Prostate gland (tissue), 2 donors: ENCODE results near the gene AACS. TPM values are rescaled to one million over a fixed set of nuclear protein-coding genes. Genes with fewer than 3 reads are reported as not detected.

Experiments used
- DNase-seq: peaks from one replicate; pipeline ENCODE4 v3.0.0-alpha.2; 2019; ENCODE audit warnings: low spot score
- H3K27ac ChIP-seq, 2 donors: fragments of 200-600 bp; sonication (generic); 2 replicates each; pipeline ENCODE4 v1.5.1; 2017 to 2019
- H3K27me3 ChIP-seq: fragments of 200-600 bp; sonication (generic); replicated peaks from 2 replicates; pipeline ENCODE4 v1.5.1; 2019; ENCODE audit not compliant: insufficient read depth
- H3K36me3 ChIP-seq, 2 donors: fragments of 200-600 bp; sonication (generic); 1 replicate in 1 of 2; 2 replicates in 1 of 2; pipeline versions ENCODE4 v1.5.1 to v1.8.1; 2017 to 2019
- H3K4me1 ChIP-seq: fragments of 200-600 bp; sonication (generic); replicated peaks from 2 replicates; pipeline ENCODE4 v1.5.1; 2019
- H3K4me3 ChIP-seq, 2 donors: fragments of 200-600 bp; sonication (generic); 2 replicates each; pipeline ENCODE4 v1.5.1; 2017 to 2019
- H3K9me3 ChIP-seq: fragments of 200-600 bp; sonication (generic); 2 replicates; pipeline ENCODE4 v1.5.1; 2017
- POLR2A ChIP-seq: fragments of 450-650 bp; IDR thresholded peaks from one replicate; pipeline ENCODE4 v1.6.1; 2016; ENCODE audit warnings: antibody characterized with exemption, mild to moderate bottlenecking
- POLR2AphosphoS5 ChIP-seq: sonication (generic); formaldehyde crosslinking; IDR thresholded peaks from one replicate; pipeline ENCODE4 v1.6.1; 2017; ENCODE audit warnings: antibody characterized with exemption
- WGBS: methylation state at CpG from one replicate; pipeline ENCODE4 v1.1.5; 2018; 5-methylcytosine and 5-hydroxymethylcytosine counted together
- intact Hi-C: fragments of 100-400 bp; cut with DNase I; formaldehyde crosslinking; loops from one replicate; pipeline ENCODE4 v1.14.2; 2022
- total RNA-seq, 2 donors: library from RNA; depleted of rRNA; stranded (reverse); fragments of >200 nt; gene quantifications; one replicate each; pipeline ENCODE4 v1.1.0, GENCODE V29; 2016
- TF ChIP-seq, protein P1 (sequence below), 4 experiments: fragments of 200-600 bp in 2 of 4; fragments of 450-650 bp in 2 of 4; sonication (generic) in 2 of 4; IDR thresholded peaks; 1 replicate in 3 of 4; 2 replicates in 1 of 4; pipeline ENCODE4 v1.5.1; 2016 to 2019; ENCODE audit warnings: antibody characterized with exemption in 4 of 4, mild to moderate bottlenecking in 2 of 4, moderate library complexity in 2 of 4

The AACS gene
- total RNA-seq, 2 donors from 2014 or later, result 20.4 to 21.0 TPM

GRCh38 chr12:125185311-125185739 lies 120.1 kb downstream of the AACS start:
- DNase-seq, result no peak
- intact Hi-C loops, result no loop called here
- Histone ChIP-seq H3K4me3 (no peak overlapping the region), H3K9me3 (no peaks in the 10 kb centered on the region), H3K36me3 (no peaks in the 10 kb centered on the region), H3K4me1 (peaks cover 8% of the 10 kb centered on the region), H3K27ac (no peak overlapping the region), H3K27me3 (peaks cover 17% of the 10 kb centered on the region)
- 25% methylated on average over 21 of the region's 21 CpGs for WGBS
- TF ChIP-seq POLR2AphosphoS5, result no peak

DNA sequence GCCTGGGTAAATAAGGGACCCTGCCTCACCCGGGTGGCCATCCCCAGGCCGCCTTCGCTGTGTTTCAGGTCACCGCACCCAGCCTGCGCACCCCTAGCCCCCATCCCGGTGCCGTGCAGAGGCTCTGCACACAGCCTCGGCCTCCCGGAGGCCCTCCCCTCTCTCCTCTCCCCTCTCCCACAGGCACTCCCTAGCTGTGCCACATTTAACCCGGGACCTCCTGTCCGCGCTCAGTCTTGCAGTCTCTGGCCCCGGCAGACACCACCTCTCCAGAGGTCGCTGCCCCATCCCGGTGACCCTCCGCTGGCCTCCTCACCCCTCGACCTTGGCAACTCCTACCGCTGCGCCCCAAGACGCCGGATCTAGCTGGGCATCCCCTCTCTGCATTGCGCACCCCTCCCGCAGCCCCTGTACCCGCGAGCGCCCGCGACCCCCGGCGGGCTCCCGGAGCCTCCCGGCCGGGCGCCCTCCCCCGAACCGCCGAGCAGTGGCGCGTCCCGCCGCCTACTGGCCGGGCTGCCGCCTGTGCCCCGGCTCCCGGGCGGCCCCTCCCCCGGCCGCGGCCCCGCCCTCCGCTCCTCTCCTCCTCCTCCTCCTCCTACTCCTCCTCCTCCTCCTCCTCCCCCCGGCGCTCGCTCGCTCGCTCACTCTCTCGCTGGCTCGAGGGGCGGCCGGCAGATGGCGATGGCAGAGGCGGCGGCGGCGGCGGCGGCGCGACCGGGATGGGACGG lies 120.7 kb downstream of the AACS start, which contains the start of gene TMEM132B:
TSS of gene TMEM132B (plus strand) at position 647 of the 731 bp plus-strand sequence.
- no peak within 1 kb of the TSS for H3K27ac ChIP-seq
- TF ChIP-seq POLR2AphosphoS5 (no peak), POLR2A (peak; percentile 24)
- TF ChIP-seq, protein P1, sequence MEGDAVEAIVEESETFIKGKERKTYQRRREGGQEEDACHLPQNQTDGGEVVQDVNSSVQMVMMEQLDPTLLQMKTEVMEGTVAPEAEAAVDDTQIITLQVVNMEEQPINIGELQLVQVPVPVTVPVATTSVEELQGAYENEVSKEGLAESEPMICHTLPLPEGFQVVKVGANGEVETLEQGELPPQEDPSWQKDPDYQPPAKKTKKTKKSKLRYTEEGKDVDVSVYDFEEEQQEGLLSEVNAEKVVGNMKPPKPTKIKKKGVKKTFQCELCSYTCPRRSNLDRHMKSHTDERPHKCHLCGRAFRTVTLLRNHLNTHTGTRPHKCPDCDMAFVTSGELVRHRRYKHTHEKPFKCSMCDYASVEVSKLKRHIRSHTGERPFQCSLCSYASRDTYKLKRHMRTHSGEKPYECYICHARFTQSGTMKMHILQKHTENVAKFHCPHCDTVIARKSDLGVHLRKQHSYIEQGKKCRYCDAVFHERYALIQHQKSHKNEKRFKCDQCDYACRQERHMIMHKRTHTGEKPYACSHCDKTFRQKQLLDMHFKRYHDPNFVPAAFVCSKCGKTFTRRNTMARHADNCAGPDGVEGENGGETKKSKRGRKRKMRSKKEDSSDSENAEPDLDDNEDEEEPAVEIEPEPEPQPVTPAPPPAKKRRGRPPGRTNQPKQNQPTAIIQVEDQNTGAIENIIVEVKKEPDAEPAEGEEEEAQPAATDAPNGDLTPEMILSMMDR (IDR thresholded peaks at IDR 0.05), result peak; percentile 26 to 48 (median 41)
- no peaks in the 10 kb centered on the region for H3K36me3 ChIP-seq
- peaks cover 17% of the 10 kb centered on the region for H3K27me3 ChIP-seq
- WGBS, result under 1% methylated on average over 58 of the region's 71 CpGs
- no peaks in the 10 kb centered on the region for H3K9me3 ChIP-seq
- peaks cover 8% of the 10 kb centered on the region for H3K4me1 ChIP-seq
- DNase-seq, result peak; percentile 59
- H3K4me3 ChIP-seq, result peak within 1 kb of the TSS; percentile 10 to 23
- intact Hi-C loops, result no loop called here

GRCh38 chr12:125186471-125187147 lies 121.4 kb downstream of the AACS start:
- peaks cover 8% of the 10 kb centered on the region for H3K4me1 ChIP-seq
- intact Hi-C loops, result no loop called here
- 1% methylated on average over 37 of the region's 90 CpGs for WGBS

GRCh38 chr12:125187148-125187745 lies 122.0 kb downstream of the AACS start:
- DNase-seq, result no peak
- no peaks in the 10 kb centered on the region for H3K36me3 ChIP-seq
- no peaks in the 10 kb centered on the region for H3K9me3 ChIP-seq
- peak overlapping the region; percentile 10 to 23 for H3K4me3 ChIP-seq
- TF ChIP-seq, protein P1 (IDR thresholded peaks at IDR 0.05), result no peak
- TF ChIP-seq POLR2AphosphoS5, result no peak
- no peak for TF ChIP-seq POLR2A
- H3K27ac ChIP-seq, result no peak overlapping the region
- 2% methylated on average over 41 of the region's 41 CpGs for WGBS
- H3K4me1 ChIP-seq, result peaks cover 8% of the 10 kb centered on the region
- H3K27me3 ChIP-seq, result peaks cover 20% of the 10 kb centered on the region
- intact Hi-C loops, result no loop called here

More at GRCh38 chr12:125186471-125187147, 121.4 kb downstream of the AACS start:
- Histone ChIP-seq H3K27me3 (peaks cover 17% of the 10 kb centered on the region), H3K4me3 (peak overlapping the region; percentile 10 to 23), H3K27ac (no peak overlapping the region), H3K36me3 (no peaks in the 10 kb centered on the region), H3K9me3 (no peaks in the 10 kb centered on the region)
- no peak for TF ChIP-seq POLR2A
- TF ChIP-seq, protein P1 (IDR thresholded peaks at IDR 0.05), result no peak
- no peak for TF ChIP-seq POLR2AphosphoS5
- DNase-seq, result no peak
